CD4-positive, alpha-beta T cell treated with Interleukin-6 for 4 hours (primary cell): ENCODE data around the gene CGN.

Experiments
- DNase-seq: peaks from one replicate; pipeline ENCODE4 v3.0.0-alpha.2; 2020; ENCODE audit warnings: mixed read lengths

The CGN gene, protein sequence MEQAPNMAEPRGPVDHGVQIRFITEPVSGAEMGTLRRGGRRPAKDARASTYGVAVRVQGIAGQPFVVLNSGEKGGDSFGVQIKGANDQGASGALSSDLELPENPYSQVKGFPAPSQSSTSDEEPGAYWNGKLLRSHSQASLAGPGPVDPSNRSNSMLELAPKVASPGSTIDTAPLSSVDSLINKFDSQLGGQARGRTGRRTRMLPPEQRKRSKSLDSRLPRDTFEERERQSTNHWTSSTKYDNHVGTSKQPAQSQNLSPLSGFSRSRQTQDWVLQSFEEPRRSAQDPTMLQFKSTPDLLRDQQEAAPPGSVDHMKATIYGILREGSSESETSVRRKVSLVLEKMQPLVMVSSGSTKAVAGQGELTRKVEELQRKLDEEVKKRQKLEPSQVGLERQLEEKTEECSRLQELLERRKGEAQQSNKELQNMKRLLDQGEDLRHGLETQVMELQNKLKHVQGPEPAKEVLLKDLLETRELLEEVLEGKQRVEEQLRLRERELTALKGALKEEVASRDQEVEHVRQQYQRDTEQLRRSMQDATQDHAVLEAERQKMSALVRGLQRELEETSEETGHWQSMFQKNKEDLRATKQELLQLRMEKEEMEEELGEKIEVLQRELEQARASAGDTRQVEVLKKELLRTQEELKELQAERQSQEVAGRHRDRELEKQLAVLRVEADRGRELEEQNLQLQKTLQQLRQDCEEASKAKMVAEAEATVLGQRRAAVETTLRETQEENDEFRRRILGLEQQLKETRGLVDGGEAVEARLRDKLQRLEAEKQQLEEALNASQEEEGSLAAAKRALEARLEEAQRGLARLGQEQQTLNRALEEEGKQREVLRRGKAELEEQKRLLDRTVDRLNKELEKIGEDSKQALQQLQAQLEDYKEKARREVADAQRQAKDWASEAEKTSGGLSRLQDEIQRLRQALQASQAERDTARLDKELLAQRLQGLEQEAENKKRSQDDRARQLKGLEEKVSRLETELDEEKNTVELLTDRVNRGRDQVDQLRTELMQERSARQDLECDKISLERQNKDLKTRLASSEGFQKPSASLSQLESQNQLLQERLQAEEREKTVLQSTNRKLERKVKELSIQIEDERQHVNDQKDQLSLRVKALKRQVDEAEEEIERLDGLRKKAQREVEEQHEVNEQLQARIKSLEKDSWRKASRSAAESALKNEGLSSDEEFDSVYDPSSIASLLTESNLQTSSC

DNA sequence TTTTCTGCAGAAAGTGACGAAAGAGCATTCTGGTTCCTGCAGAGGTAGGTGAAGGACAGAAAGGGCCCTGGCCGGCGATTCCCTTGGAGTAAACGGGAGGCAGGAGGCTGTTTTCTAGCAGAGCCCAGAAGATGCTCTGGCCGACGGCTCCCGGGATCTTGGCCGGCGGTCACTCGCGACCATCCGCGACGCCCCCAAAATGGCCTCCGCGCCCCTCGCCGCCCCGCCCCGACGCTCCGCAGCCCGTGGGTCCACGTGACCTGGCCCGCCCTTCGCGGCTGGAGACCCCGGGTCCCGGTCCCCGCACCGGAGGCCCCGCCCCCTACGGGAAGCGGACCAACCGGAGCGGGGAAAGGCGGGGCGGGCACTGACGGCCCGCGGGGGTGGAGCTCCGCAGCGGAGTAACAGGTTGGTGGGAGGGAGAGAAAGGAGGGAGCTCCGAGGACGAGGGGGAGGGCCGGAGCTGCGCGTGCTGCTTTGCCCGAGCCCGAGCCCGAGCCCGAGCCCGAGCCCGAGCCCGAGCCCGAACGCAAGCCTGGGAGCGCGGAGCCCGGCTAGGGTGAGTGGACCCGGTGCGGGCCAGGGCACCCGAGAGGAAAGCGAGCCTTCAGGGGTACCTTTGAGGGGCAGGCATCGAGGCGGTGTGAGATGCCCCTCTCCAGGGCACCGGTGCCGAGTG lies at the start of gene CGN:
Gene CGN, plus strand, starts transcription at position 431 of the 679 bp plus-strand sequence. CDS start 7,133 bp downstream, outside the sequence.
- DNase-seq, result peak; percentile 95

DNA sequence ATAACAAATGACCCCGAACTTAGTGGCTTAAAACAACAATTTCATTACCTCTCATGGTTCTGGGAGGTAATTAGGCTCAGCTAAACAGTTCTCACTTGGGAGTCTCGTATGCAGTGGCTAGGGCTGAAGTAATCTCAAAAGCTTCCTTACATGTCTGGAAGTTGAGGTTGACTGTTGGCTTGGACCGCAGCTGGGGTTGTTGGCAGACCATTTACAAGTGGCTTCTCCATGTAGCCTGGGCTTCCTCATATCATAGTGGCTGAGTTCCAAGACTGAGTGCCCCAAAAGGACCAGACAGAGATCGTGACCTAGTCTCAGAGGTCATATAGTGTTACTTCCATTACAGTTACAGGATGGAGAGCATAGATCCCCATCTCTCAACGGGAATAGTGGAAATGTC lies 49.5 kb upstream of the CGN start:
- DNase-seq, result no peak

DNA sequence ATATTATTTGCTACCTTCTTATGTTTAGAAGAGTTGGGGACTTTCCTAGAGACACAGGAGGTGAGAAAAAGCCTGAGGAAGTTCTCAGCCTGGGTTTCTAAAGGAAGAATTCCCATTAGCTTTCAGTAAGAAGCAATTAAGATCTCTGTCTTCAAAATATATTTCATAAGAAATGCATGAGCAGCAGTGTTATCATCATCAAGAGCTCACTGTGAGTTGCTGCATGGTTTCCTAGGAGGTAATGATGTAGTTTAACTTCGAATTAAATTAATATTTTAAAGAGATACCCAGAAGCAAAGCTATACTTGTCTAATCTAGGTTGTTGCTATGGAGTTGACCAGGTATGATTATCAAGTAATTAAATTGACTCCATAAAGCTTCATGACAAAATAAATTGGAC lies 46.2 kb upstream of the CGN start:
- no peak for DNase-seq

DNA sequence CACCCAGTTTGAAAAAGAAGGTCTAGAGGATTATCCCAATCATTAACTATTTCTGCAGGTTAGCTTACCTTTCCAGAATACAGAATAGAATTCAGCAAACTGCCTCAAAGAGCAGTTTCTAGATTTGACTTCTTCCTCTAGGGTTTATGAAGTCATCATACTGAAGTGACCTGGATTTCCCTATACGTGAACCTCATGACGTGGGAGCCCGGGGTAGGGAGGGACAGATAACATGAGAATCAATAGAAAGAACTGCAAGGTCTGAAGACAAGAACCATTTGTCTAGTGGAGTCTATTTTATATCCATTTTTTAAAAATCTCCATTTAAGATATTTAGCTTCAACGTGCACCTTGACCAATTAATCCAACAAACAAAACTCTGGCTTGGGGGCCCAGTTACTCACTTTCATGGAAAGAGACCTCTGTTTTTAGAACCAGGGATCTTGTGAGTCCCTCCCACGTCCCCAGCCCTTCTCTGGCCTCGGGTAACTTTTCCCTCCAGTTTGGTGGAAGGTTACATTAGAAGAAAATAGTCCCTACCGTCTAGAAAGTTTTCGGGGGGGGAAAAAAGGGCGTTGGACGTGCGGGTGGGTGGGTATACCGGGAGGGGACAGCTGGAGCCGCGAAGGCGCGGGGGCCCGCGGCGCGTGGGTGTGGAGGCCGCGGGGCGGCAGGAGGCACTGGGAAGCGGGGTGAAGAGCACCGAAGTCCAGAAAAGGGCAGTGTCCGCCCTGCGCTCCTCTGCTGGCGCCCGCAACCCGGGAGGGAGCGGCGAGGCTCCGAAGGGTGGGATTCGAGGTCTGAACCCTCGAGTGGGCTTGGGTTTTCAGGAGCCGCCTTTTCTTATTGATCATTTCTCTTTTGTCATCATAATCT lies 38.1 kb upstream of the CGN start:
- peak; percentile 28 for DNase-seq

DNA sequence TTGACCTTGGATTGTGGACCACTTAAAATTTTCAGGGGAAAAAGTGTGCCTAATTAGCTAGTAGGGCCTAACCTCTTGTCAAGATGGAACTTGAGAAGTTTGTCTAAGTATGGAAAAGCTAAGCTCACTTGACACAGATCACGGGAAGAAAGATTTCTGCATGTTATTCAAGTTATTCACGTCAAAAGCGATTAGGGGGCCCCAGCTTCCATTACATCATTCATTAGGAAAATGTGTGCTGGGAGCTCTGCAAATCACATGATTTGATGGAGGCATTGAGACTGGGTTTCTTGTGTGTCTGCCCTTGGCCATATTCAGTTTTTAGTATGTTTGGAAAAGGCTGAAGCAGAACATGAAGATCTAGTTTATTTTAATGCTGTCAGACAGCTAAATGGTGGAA lies 36.4 kb upstream of the CGN start:
- DNase-seq, result no peak

DNA sequence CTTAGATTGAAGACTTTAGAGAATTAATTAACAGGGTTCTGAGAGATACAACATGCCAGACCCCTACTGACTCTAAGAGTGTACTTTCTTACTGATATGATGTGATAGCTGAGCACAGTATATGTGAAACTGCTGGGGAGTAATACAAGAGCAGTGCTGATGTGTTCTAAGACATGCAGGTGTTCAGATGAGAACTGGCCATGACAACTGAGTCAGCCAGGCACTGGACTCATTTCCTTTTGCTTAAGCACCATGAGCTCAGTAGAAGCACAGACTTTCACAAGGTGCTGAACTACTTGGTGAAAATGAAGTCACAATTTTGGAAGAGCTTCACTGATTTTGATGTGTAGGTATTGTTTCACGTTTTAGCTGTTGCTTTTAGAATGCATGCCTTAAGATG lies 36.0 kb upstream of the CGN start:
- no peak for DNase-seq

DNA sequence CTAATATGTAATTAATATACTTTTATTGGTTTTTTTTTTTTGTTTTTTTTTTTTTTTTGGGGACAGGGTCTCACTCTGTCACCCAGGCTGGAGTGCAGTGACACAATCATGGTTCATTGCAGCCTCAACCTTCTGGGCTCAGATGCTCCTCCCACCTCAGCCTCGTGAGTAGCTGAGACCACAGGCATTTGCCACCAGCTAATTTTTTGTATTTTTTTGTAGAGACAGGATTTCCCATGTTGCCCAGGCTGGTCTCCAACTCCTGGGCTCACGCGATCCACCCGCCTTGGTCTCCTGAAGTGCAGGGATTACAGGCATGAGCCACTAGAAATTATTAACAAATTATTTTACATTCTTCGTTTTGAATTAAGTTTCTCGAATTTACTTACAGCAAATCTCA lies 35.1 kb upstream of the CGN start:
- DNase-seq, result no peak

DNA sequence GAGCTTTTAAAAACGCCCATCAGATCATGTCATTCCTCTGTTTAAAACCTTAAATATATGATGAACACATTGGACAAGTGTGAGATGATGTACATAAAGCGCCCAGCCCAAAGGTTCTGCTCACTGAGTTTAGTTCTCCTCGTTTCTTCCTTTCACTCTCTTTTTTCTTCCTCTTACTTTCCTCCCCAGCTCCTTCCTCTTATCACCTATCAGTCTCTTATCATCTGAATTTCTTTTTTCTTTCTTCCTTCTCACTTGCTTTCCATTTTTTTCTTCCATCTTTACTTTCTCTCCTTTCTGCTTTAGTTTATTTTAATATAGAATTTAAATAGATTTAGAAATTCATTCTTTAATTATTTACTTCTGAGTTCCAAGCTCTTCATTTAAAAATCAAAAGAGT lies 34.1 kb upstream of the CGN start:
- no peak for DNase-seq

DNA sequence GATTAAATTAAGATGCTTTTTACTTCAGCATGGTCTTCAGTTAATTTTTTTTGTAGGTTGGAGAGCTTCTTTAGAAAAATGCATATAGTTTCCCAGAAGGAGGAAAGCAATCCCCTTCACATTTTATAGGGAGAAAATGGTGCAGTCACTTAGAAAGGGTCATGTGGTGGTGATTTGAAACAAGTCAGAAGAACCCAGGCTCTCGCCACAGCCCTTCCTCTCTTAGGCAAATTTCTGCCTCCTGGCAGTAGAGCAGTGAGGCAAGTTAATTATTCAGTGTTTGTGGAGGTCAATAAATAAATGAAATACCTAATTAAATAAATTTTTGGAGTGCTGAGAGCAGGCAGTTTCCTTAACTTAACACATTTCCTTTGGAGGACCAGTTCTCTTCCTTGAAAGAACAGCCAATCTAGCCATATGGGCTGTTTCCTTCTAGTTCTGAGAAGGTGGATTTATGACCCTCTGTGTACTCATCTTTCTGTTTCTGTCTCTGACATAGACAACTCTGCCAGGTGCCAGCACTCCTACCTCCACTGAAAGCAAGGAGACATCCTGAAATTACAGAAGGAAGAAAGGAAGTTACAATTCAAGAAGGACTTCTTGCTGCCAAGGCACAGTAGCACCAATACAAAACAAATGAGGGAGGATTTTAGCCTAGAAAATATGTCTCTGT lies 32.9 kb upstream of the CGN start:
- DNase-seq, result no peak

DNA sequence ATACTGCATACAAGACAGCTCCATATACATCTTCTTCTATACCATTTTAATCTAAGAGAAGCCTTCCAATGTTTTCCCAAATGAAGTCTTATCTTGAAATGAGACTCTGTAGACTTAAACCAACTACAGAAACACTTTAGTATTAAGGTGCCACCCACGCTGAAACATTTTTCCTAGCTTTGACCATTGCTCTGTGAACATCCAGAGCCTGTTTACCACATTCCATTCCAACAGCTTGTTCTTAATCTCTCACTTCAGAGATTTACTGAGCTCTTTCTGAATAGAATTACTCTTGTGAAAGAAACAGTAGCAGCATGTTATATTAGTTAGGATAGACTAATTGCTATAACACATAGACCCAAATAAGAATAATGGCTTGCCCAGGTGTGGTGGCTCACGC lies 32.3 kb upstream of the CGN start:
- no peak for DNase-seq

DNA sequence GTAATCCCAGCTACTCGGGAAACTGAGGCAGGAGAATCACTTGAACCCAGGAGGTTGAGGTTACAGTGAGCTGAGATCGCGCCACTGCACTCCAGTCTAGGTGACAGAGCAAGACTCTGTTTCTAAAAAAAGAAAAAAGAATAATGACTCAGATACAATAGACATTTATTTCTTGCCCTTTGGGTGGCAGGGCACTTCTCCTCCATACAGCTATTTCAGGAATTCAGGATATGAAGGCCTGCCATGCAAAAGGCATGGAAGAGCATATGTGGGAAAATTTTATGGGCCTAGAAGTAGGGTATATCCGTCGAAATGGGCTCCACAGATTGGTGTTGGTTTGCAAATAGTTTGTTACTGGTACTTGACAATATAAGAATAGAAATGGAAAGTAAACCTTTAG lies 31.7 kb upstream of the CGN start:
- no peak for DNase-seq

DNA sequence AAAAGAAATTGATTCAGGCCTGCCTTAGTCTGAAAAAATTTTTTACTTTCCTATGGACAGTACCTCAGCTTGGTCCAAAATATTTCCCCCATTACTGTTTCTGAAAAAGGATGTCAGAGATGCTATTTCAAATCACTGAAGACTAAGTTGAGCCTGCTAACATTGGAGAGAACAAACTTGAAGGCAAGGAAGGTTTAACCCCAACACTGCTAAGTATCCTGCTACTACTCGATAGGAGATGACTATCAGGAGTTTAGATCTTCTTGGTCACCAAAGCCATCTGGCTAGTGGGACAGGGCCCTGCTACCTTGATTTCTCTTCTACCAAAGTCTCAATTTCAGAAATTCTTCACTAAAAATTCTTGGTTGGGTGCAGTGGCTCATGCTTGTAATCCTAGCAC lies 29.2 kb upstream of the CGN start:
- no peak for DNase-seq

DNA sequence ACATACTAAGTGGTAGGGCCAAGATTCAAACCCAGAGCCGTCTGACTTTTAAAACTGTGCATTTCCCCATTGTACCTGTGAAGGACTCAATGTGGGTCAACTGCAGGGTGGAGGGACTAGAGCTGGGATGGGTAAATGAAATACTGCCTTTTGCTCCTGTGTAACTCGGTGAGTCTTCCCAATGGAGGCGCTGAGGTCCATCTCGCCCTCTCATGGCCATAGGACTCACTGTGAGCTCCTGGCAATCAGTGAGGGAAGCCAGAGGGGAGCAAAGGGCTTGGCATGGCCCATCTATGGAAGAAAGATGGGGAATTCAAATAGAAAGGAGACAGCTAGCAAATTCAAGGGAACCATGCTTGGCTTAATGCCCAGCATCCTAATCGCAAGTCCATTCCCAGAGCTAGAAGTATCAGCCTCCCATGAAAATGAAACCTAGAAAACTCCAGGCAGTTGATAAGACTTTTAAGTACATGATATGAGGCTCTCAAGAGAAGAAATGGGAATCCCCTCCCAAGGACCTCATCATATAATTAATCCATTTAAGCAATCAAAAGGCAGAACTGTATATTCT lies 25.4 kb upstream of the CGN start:
- no peak for DNase-seq

DNA sequence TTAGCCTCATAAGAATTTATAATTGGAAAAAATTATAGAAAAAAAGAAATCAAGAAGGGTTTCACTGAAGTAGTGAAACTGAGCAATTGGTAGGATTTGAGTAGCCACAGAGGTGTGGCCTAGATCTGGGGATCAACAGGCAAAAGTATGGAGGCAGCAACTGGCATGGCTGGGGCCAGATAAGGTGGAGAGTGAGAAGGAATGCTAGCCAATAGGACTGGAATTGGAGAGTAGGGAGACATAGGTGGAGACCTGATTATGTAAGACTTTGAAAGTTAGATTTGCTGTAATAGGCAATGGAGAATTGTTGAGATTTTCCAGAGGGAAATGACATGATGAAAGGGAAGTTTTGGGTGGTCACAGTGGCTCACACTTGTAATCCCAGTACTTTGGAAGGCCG lies 24.6 kb upstream of the CGN start:
- DNase-seq, result no peak

DNA sequence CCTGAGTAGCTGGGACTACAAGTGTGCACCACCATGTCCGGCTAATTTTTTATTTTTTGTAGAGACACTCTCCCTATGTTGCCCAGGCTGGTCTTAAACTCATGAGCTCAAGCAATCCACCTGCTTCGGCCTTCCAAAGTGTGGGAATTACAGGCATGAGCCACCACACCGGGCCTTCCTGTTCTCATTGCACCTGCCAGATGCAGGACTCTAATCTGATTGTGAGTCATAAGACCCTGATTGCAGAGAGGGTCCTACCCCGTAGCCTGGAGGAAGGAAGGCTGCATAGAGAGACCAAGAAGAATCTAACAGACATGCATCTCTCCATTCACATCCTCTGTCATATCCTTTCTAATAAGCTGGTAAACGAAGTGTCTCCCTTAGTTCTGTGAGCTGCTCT lies 19.5 kb upstream of the CGN start:
- DNase-seq, result no peak

DNA sequence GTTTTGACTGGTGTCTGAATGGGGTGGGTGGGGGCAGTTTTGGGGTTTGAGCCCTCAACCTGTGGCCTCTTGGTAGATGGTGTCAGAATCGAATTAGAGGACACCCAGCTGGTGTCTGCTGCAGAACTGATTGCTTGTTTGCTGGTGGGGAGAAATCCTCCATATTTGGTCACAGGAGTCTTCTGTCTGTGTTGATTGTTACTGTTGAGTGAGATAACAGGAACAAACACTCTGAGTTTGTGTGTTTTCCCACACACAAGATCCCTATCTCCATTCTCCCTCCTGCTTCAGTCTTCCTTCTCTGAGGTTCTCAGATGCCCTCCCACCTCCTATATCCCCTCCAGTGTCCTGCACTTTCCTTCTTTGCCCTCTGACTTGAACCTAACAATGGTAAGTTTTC lies 19.1 kb upstream of the CGN start:
- DNase-seq, result no peak

DNA sequence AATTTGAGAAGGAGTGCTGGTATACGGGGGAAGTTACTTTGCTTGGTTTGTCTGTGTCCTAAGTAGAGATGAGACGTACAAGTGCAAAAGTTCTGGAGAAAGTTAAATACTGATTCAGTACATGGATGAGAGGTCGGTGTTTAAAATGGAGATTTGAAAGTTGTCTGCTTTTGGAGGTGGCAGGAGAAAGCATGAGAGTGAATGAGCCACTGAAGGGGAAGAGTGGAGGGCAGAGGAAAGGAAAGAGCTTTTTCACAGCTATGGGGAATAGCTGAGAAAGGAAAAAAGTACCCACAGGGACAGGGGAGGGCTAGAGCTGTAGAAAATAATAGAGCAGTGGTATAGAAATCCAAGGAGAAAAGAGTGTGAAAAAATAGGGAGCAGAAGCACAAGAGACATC lies 18.1 kb upstream of the CGN start:
- no peak for DNase-seq

DNA sequence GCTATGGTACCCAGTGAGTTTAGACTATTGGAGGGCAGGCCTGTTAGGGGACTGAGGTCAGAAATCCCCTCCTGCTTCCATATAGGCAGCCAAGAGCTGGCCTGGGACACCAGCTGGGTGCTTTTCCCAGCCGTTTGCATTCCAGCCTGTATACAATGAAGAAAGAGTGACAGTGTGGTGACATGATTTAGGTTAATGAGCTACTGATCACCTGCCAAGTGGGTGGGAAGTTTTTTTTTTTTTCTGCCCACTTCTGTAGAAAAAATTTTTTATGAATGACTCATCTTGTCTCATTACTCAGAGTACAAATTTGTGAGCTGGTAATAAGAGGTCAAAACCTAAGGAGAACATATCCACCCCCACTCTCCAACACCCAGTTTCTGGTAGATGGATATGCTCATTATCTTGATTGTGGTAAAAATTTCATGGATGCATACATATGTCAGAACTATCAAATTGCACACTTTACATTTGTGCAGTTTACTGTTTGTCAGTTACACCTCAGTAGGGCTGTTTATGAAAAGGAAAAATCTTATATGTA lies 16.4 kb upstream of the CGN start:
- no peak for DNase-seq

DNA sequence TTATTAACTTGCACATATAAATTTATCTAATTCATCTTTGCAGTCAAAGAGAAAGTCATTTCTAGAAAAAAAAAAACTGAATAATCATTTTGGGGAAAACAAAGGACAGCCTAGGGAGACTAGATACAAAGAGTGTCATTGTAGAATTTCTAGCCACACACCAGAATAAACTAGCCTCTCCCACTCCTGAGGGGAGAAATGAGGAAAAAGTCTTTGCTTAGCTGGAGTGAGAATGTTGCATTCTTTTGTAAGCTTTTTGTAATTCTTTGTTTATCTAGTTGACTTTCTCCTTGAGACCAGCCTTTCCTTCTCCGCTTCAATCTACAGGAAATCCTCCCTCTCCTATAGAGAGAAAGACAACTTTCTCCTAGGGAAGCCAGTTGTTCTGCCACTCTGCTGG lies 15.9 kb upstream of the CGN start:
- DNase-seq, result no peak

DNA sequence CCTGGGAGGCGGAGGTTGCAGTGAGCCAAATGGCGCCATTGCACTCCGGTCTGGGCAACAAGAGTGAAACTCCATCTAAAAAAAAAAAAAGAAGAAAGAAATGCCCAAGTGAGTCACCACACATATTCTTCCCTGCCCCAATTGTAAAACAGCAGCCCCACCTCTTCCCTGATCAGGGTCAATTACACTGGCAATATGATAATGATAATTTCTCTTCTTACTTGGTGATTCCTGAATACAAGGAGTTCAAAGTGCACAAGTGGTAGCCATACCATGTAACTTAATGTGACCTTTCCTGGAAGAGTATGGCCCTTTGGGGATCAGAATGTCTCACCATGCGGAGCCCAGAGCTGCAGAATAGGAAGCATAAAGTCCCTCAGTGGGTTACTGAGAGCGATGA lies 11.8 kb upstream of the CGN start:
- no peak for DNase-seq

DNA sequence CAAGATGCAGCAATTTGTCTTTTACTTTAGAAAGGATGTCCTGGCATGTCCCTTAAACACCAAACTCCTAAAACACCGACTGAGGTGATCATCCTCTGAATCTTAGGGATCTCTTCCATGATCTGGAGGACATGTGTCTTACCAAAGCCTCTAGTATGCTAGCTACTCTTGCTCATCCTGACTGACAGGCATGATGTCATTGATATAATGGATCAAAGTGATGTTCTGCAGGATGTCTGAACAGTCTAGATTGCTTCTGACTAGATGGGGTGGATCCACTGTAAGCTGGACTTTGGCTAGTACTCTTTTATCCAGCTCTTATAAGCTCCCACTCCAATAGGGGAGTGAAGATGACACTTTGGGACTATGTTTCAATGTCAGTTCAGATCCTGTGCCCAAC lies 11.3 kb upstream of the CGN start:
- no peak for DNase-seq
